ENCODE measurements around the gene FAU. TPM values are rescaled to one million over a fixed set of nuclear protein-coding genes. Genes with fewer than 3 reads are reported as not detected.

The FAU gene
- total and polyA plus RNA-seq, 12 donors = 536 to 1,540 (median 635) TPM

GRCh38 chr11:65148657-65149056 lies 26.7 kb upstream of the FAU start:
- Histone ChIP-seq H3K36me3 (no peaks in the 10 kb centered on the region), H3K27me3 (no peaks in the 10 kb centered on the region), H3K9me3 (peaks cover 0 to 7% (median 0%) of the 10 kb centered on the region in 11 donors), H3K27ac (no peak overlapping the region), H3K4me1 (peaks cover 0 to 32% (median 11%) of the 10 kb centered on the region in 9 donors), H3K4me3 (no peak overlapping the region)
- ATAC-seq (no peak), DNase-seq (no peak)
- intact Hi-C loops (cut with DNase I) = loop anchor here in 1 of 10 donors (5.0 kb wide), 1 partner anchor 34 kb away; the partner anchor contains the start of gene CAPN1
- 87 to 88% methylated on average over 5 of the region's 5 CpGs for WGBS, 2 donors
- TF ChIP-seq CTCF (IDR thresholded peaks at IDR 0.05) = no peak

GRCh38 chr11:65147352-65148075 lies 25.6 kb upstream of the FAU start:
- Histone ChIP-seq H3K27ac (no peak overlapping the region), H3K36me3 (no peaks in the 10 kb centered on the region), H3K27me3 (no peaks in the 10 kb centered on the region), H3K4me3 (no peak overlapping the region), H3K9me3 (peaks cover 0 to 7% (median 0%) of the 10 kb centered on the region in 11 donors), H3K4me1 (peaks cover 0 to 27% (median 11%) of the 10 kb centered on the region in 9 donors)
- ATAC-seq = no peak
- intact Hi-C loops (cut with DNase I) = loop anchor here in 1 of 10 donors (5.0 kb wide), 1 partner anchor 35 kb away; the partner anchor contains the start of gene CAPN1
- 66 to 78% methylated on average over 2 of the region's 2 CpGs for WGBS, 2 donors
- DNase-seq = no peak
- no peak for TF ChIP-seq CTCF (IDR thresholded peaks at IDR 0.05)

- H3K9me3 ChIP-seq = peaks cover 0 to under 1% (median 0%) of the 10 kb centered on the region in 11 donors
- no peak for ATAC-seq
- TF ChIP-seq CTCF (IDR thresholded peaks at IDR 0.05) = no peak
- H3K4me1 ChIP-seq = no peaks in the 10 kb centered on the region
- 84 to 85% methylated on average over 7 of the region's 7 CpGs for WGBS, 2 donors
- intact Hi-C loops (cut with DNase I) = no loop called here
- H3K4me3 ChIP-seq = no peak overlapping the region
- no peak for DNase-seq
- H3K27me3 ChIP-seq = no peaks in the 10 kb centered on the region
- no peak overlapping the region for H3K27ac ChIP-seq
- no peaks in the 10 kb centered on the region for H3K36me3 ChIP-seq
Measured at GRCh38 chr11:65141896-65142494, 20.1 kb upstream of the FAU start.

GRCh38 chr11:65136515-65137096 lies 14.7 kb upstream of the FAU start:
- no peaks in the 10 kb centered on the region for H3K27me3 ChIP-seq
- 89 to 91% methylated on average over 15 of the region's 15 CpGs for WGBS, 2 donors
- H3K4me3 ChIP-seq = no peak overlapping the region
- no peak overlapping the region for H3K27ac ChIP-seq
- ATAC-seq = no peak
- peaks cover 12 to 35% (median 27%) of the 10 kb centered on the region in 9 donors for H3K4me1 ChIP-seq
- no peak for TF ChIP-seq CTCF (IDR thresholded peaks at IDR 0.05)
- no peak for DNase-seq
- intact Hi-C loops (cut with DNase I) = loop anchor here in 2 of 10 donors (5.0 to 10.0 kb wide), 2 partner anchors 46 to 118 kb away; partner anchors contain the start of gene CAPN1 (in 1 of the 2)
- peaks cover 0 to 17% (median 6%) of the 10 kb centered on the region in 9 donors for H3K36me3 ChIP-seq
- H3K9me3 ChIP-seq = no peaks in the 10 kb centered on the region
